NT2/D1 (cell line): Measurements from ENCODE around the gene RGS14.

Experiments
- SUZ12 ChIP-seq: IDR thresholded peaks from 2 replicates; pipeline ENCODE4 v1.6.1; 2011; ENCODE audit not compliant: insufficient read length, insufficient read depth; ENCODE audit errors: extremely low read depth
- ZNF274 ChIP-seq: IDR thresholded peaks from 2 replicates; pipeline ENCODE4 v1.6.1; 2011; ENCODE audit warnings: mild to moderate bottlenecking, low read depth, low read length

GRCh38 chr5:177336603-177337494 is 20.9 kb upstream of the RGS14 start:
- no peak for TF ChIP-seq ZNF274
- TF ChIP-seq SUZ12: no peak
